OCI-LY3 (cell line): Measurements from ENCODE around the gene FUT7.

ENCODE experiments used
- CTCF ChIP-seq: fragments of 200-600, 300-600 bp; sonication (generic); IDR thresholded peaks from 2 replicates; pipeline ENCODE4 v1.5.1; 2014; ENCODE audit warnings: antibody characterized with exemption, low read length, low read depth
- EZH2phosphoT487 ChIP-seq: fragments of 200-600 bp; shearing (Covaris generic); IDR thresholded peaks from 2 replicates; pipeline ENCODE4 v1.6.1; 2018; ENCODE audit warnings: antibody characterized with exemption, mixed run types, low read depth

- peak; percentile 43 for TF ChIP-seq CTCF
- no peak for TF ChIP-seq EZH2phosphoT487
These were observed 3.4 kb downstream of the FUT7 start for GRCh38 chr9:137028263-137029057.
